Femur (tissue), 1 donor: ENCODE results near the gene ZBTB40.

Experiments used
- DNase-seq: peaks from one replicate; pipeline ENCODE4 v3.0.0-alpha.2; 2017

Gene ZBTB40

GRCh38 chr1:22509815-22510214, 58.2 kb downstream of the ZBTB40 start:
- no peak for DNase-seq

- no peak for DNase-seq
These were observed 61.2 kb downstream of the ZBTB40 start for GRCh38 chr1:22512873-22513272.

- no peak for DNase-seq
These were observed 65.4 kb downstream of the ZBTB40 start for GRCh38 chr1:22516906-22517571.

- no peak for DNase-seq
These were observed 66.3 kb downstream of the ZBTB40 start for GRCh38 chr1:22517956-22518355.

- no peak for DNase-seq
These were observed 66.7 kb downstream of the ZBTB40 start for GRCh38 chr1:22518379-22518778.

GRCh38 chr1:22520871-22521270, 69.2 kb downstream of the ZBTB40 start:
- DNase-seq, result no peak

GRCh38 chr1:22521692-22522091, 70.0 kb downstream of the ZBTB40 start:
- DNase-seq, result no peak

GRCh38 chr1:22522221-22522743, 70.6 kb downstream of the ZBTB40 start:
- no peak for DNase-seq

GRCh38 chr1:22524481-22524880, 72.8 kb downstream of the ZBTB40 start:
- DNase-seq, result no peak

- no peak for DNase-seq
These were observed 73.6 kb downstream of the ZBTB40 start for GRCh38 chr1:22525211-22525610.

- no peak for DNase-seq
These were observed 74.0 kb downstream of the ZBTB40 start for GRCh38 chr1:22525646-22526045.

GRCh38 chr1:22526098-22526497, 74.4 kb downstream of the ZBTB40 start:
- DNase-seq, result no peak

- DNase-seq, result no peak
These were observed 75.0 kb downstream of the ZBTB40 start for GRCh38 chr1:22526677-22527076.

- DNase-seq, result no peak
These were observed 75.5 kb downstream of the ZBTB40 start for GRCh38 chr1:22527122-22527521.

GRCh38 chr1:22527555-22528296, 76.1 kb downstream of the ZBTB40 start:
- DNase-seq, result no peak

GRCh38 chr1:22528451-22528850, 76.8 kb downstream of the ZBTB40 start:
- DNase-seq, result no peak

GRCh38 chr1:22529901-22530621, 78.4 kb downstream of the ZBTB40 start:
- DNase-seq, result peak; percentile 91

- no peak for DNase-seq
These were observed 79.1 kb downstream of the ZBTB40 start for GRCh38 chr1:22530715-22531114.

- peak; percentile 55 for DNase-seq
These were observed 79.6 kb downstream of the ZBTB40 start for GRCh38 chr1:22531251-22531650.

- no peak for DNase-seq
These were observed 81.7 kb downstream of the ZBTB40 start for GRCh38 chr1:22533244-22533895.

- DNase-seq, result no peak
These were observed 83.3 kb downstream of the ZBTB40 start for GRCh38 chr1:22534951-22535350.

- DNase-seq, result no peak
These were observed 83.7 kb downstream of the ZBTB40 start for GRCh38 chr1:22535399-22535798.

- no peak for DNase-seq
These were observed 84.9 kb downstream of the ZBTB40 start for GRCh38 chr1:22536506-22536905.
